Prostate gland (tissue), 2 donors: ENCODE results near the gene TMEM158.

ENCODE experiments used
- POLR2A ChIP-seq: fragments of 450-650 bp; IDR thresholded peaks from one replicate; pipeline ENCODE4 v1.6.1; 2016; ENCODE audit warnings: antibody characterized with exemption, mild to moderate bottlenecking
- POLR2AphosphoS5 ChIP-seq: sonication (generic); formaldehyde crosslinking; IDR thresholded peaks from one replicate; pipeline ENCODE4 v1.6.1; 2017; ENCODE audit warnings: antibody characterized with exemption
- TF ChIP-seq, protein P1 (sequence below), 4 experiments: fragments of 200-600 bp in 2 of 4; fragments of 450-650 bp in 2 of 4; sonication (generic) in 2 of 4; IDR thresholded peaks; 1 replicate in 3 of 4; 2 replicates in 1 of 4; pipeline ENCODE4 v1.5.1; 2016 to 2019; ENCODE audit warnings: antibody characterized with exemption in 4 of 4, mild to moderate bottlenecking in 2 of 4, moderate library complexity in 2 of 4

DNA sequence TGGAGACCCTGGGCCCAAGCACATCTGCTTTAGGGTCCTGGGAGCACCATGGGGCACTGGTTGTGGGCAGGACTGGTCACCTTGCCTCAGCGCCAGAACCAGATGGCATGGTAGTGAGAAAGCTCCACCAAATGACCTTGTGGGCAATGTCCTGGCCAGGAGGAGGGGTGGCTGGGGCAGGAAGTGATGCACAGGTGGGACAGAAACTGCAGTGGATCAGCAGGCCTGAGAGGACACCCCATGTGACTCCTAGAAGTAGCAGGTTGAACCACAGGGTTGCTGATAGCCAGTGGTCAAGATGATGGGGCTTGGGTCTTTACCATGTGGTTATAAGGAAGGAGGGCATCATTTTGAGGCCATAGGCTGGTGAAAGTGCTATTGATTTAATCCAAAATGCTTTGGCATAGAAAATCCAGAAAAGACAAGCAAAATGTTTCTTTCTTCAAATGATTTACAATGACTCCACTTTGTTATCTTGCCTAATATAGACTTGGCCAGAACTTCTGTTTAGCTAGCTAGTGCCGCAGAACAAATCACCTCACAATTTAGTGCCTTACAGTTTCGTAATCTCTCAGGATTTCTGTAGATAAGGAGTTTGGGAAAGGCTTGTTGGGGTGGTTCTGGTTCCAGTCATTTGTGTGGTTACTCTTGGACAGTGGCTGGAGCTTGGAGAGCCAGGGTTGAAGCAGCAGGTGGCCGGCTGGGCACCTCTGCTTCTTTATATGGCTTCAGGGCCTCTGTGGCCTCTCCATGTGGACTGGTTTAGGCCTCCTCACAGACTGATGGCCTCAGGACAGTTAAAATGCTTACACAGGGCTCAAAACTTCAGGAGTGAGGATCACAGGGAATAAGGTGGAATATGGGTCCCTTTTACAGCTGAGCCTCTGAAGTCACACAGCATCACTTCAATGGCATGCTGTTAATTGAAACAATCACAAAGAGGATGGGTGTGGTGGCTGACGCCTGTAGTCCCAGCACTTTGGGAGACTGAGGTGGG lies 27.5 kb downstream of the TMEM158 start:
- TF ChIP-seq, protein P1, sequence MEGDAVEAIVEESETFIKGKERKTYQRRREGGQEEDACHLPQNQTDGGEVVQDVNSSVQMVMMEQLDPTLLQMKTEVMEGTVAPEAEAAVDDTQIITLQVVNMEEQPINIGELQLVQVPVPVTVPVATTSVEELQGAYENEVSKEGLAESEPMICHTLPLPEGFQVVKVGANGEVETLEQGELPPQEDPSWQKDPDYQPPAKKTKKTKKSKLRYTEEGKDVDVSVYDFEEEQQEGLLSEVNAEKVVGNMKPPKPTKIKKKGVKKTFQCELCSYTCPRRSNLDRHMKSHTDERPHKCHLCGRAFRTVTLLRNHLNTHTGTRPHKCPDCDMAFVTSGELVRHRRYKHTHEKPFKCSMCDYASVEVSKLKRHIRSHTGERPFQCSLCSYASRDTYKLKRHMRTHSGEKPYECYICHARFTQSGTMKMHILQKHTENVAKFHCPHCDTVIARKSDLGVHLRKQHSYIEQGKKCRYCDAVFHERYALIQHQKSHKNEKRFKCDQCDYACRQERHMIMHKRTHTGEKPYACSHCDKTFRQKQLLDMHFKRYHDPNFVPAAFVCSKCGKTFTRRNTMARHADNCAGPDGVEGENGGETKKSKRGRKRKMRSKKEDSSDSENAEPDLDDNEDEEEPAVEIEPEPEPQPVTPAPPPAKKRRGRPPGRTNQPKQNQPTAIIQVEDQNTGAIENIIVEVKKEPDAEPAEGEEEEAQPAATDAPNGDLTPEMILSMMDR (IDR thresholded peaks at IDR 0.05): no peak
- TF ChIP-seq POLR2AphosphoS5 (no peak), POLR2A (no peak)
